Measurements from ENCODE around the gene LPAR5. TPM values are rescaled to one million over a fixed set of nuclear protein-coding genes. Genes with fewer than 3 reads are reported as not detected.
"Not testable (repeated sequence)": the region's sequence is repeated elsewhere in the genome, so short reads cannot be mapped to it uniquely, and the experiment has no call there.

Gene LPAR5
- polyA plus RNA-seq, 1 experiment = not detected

- POLR2A ChIA-PET = no interaction called here
- Histone ChIP-seq H3K27me3 (ENCODE audit: control insufficient read depth, insufficient read depth, low read length) (no peaks in the 10 kb centered on the region), H3K27ac (ENCODE audit: low read depth, low read length) (no peak overlapping the region), H3K4me3 (ENCODE audit: low read depth, low read length) (no peak overlapping the region), H3K9me3 (ENCODE audit: control insufficient read depth, insufficient read depth, low read length) (no peaks in the 10 kb centered on the region)
- DNase-seq (ENCODE audit: low read depth, low spot score) = no peak
- TF ChIP-seq, protein P1, sequence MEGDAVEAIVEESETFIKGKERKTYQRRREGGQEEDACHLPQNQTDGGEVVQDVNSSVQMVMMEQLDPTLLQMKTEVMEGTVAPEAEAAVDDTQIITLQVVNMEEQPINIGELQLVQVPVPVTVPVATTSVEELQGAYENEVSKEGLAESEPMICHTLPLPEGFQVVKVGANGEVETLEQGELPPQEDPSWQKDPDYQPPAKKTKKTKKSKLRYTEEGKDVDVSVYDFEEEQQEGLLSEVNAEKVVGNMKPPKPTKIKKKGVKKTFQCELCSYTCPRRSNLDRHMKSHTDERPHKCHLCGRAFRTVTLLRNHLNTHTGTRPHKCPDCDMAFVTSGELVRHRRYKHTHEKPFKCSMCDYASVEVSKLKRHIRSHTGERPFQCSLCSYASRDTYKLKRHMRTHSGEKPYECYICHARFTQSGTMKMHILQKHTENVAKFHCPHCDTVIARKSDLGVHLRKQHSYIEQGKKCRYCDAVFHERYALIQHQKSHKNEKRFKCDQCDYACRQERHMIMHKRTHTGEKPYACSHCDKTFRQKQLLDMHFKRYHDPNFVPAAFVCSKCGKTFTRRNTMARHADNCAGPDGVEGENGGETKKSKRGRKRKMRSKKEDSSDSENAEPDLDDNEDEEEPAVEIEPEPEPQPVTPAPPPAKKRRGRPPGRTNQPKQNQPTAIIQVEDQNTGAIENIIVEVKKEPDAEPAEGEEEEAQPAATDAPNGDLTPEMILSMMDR (IDR thresholded peaks at IDR 0.05; ENCODE audit: low read depth, low read length) = no peak
- CTCF ChIA-PET = no interaction called here
These were observed 43.7 kb downstream of the LPAR5 start for GRCh38 chr12:6592087-6592486.

GRCh38 chr12:6586569-6586968 lies 49.2 kb downstream of the LPAR5 start:
- H3K4me3 ChIP-seq (ENCODE audit: low read depth, low read length); H3K9me3 ChIP-seq (ENCODE audit: control insufficient read depth, insufficient read depth, low read length); H3K27me3 ChIP-seq (ENCODE audit: control insufficient read depth, insufficient read depth, low read length); POLR2A ChIA-PET; DNase-seq (ENCODE audit: low read depth, low spot score); H3K27ac ChIP-seq (ENCODE audit: low read depth, low read length): not testable (repeated sequence)
- CTCF ChIA-PET = interaction anchor here (0.6 to 0.8 kb wide), 2 partner anchors 91 to 194 kb away, joined by 3 to 4 read pairs; no protein-coding TSS in a partner anchor

DNA sequence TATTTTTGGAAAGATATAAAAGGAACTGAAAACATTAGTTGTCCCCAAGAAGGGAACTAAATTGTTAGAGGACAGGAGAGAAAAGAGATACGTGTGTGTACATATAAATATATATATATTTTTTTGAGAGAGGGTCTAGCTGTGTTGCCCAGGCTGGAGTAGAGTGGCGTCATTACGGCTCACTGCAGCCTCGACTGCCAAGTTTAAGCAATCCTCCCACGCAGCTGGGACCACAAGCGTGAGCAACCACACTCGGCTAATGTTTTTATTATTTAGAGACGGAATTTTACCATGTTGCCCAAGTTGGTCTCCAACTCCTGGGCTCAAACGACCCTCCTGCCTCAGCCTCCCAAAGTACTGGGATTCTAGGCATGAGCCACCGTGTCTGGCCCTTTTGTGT lies 51.5 kb downstream of the LPAR5 start:
- no peak overlapping the region for H3K4me3 ChIP-seq (ENCODE audit: low read depth, low read length)
- no peaks in the 10 kb centered on the region for H3K9me3 ChIP-seq (ENCODE audit: control insufficient read depth, insufficient read depth, low read length)
- no peak overlapping the region for H3K27ac ChIP-seq (ENCODE audit: low read depth, low read length)
- TF ChIP-seq, protein P1 (IDR thresholded peaks at IDR 0.05; ENCODE audit: low read depth, low read length) = no peak
- ChIA-PET CTCF (no interaction called here), POLR2A (no interaction called here)
- DNase-seq (ENCODE audit: low read depth, low spot score) = no peak
- H3K27me3 ChIP-seq (ENCODE audit: control insufficient read depth, insufficient read depth, low read length) = no peaks in the 10 kb centered on the region

DNA sequence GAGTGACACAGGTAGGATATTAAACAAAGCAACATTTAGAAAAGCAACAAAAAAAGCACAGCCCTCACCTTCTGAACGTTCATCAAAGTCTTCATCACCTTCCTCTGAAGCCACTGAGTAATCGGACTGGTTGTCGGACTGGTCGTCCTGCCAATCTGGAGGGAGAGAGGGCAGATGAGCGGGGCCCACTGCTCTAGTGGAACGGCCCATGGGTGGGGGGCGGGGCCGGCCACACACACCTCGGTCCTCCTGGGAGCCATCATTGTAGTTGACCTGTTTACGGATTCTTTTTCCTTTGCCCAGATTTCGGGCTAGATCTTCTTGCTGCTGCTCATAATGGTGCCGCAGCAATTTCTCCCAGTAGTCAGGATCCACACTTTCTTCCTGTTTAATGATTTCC lies 52.8 kb downstream of the LPAR5 start:
- Histone ChIP-seq H3K4me3 (ENCODE audit: low read depth, low read length) (no peak overlapping the region), H3K27me3 (ENCODE audit: control insufficient read depth, insufficient read depth, low read length) (no peaks in the 10 kb centered on the region), H3K27ac (ENCODE audit: low read depth, low read length) (no peak overlapping the region), H3K9me3 (ENCODE audit: control insufficient read depth, insufficient read depth, low read length) (no peaks in the 10 kb centered on the region)
- ChIA-PET CTCF (interaction anchor here (0.7 to 1.9 kb wide), 2 partner anchors 10 to 12 kb away, joined by 3 to 5 read pairs; no protein-coding TSS in a partner anchor), POLR2A (no interaction called here)
- TF ChIP-seq, protein P1 (IDR thresholded peaks at IDR 0.05; ENCODE audit: low read depth, low read length) = no peak
- DNase-seq (ENCODE audit: low read depth, low spot score) = no peak

GRCh38 chr12:6582196-6582595 lies 53.6 kb downstream of the LPAR5 start:
- H3K4me3 ChIP-seq (ENCODE audit: low read depth, low read length) = no peak overlapping the region
- TF ChIP-seq, protein P1 (IDR thresholded peaks at IDR 0.05; ENCODE audit: low read depth, low read length) = peak; percentile 38
- no peak for DNase-seq (ENCODE audit: low read depth, low spot score)
- no peaks in the 10 kb centered on the region for H3K27me3 ChIP-seq (ENCODE audit: control insufficient read depth, insufficient read depth, low read length)
- CTCF ChIA-PET = interaction anchor here (1.9 kb wide), 1 partner anchor 12 kb away, joined by 5 read pairs; no protein-coding TSS in a partner anchor
- no peaks in the 10 kb centered on the region for H3K9me3 ChIP-seq (ENCODE audit: control insufficient read depth, insufficient read depth, low read length)
- H3K27ac ChIP-seq (ENCODE audit: low read depth, low read length) = no peak overlapping the region
- POLR2A ChIA-PET = no interaction called here

GRCh38 chr12:6575648-6576047 lies 60.1 kb downstream of the LPAR5 start:
- ChIA-PET POLR2A (interaction anchor here (1.7 kb wide), 1 partner anchor 41 kb away, joined by 3 read pairs; the partner anchor contains the start of gene GAPDH), CTCF (no interaction called here)
- no peak for DNase-seq (ENCODE audit: low read depth, low spot score)
- Histone ChIP-seq H3K27me3 (ENCODE audit: control insufficient read depth, insufficient read depth, low read length) (no peaks in the 10 kb centered on the region), H3K9me3 (ENCODE audit: control insufficient read depth, insufficient read depth, low read length) (no peaks in the 10 kb centered on the region), H3K4me3 (ENCODE audit: low read depth, low read length) (no peak overlapping the region), H3K27ac (ENCODE audit: low read depth, low read length) (no peak overlapping the region)
- TF ChIP-seq, protein P1 (IDR thresholded peaks at IDR 0.05; ENCODE audit: low read depth, low read length) = no peak
